Endothelial cell (in vitro differentiated cells): ENCODE results near the gene FBXW7. TPM values are rescaled to one million over a fixed set of nuclear protein-coding genes. Genes with fewer than 3 reads are reported as not detected.

ENCODE experiments used
- DNase-seq: peaks from one replicate; pipeline ENCODE4 v3.0.0; 2021; ENCODE audit warnings: low spot score
- H3K27ac Mint-ChIP-seq: one replicate; pipeline ENCODE4 v1.8.0; 2021; ENCODE audit warnings: mixed read lengths, inconsistent platforms; ENCODE audit not compliant: unreplicated experiment
- H3K27me3 Mint-ChIP-seq: one replicate; pipeline ENCODE4 v1.8.0; 2021; ENCODE audit warnings: mild to moderate bottlenecking, moderate library complexity, mixed read lengths, inconsistent platforms; ENCODE audit not compliant: unreplicated experiment
- H3K36me3 Mint-ChIP-seq: one replicate; pipeline ENCODE4 v1.8.0; 2021; ENCODE audit warnings: mild to moderate bottlenecking, low read depth, mixed read lengths, inconsistent platforms; ENCODE audit not compliant: unreplicated experiment
- H3K4me1 Mint-ChIP-seq: one replicate; pipeline ENCODE4 v1.8.0; 2021; ENCODE audit warnings: mild to moderate bottlenecking, mixed read lengths, inconsistent platforms; ENCODE audit not compliant: unreplicated experiment
- H3K4me3 Mint-ChIP-seq: one replicate; pipeline ENCODE4 v1.8.0; 2021; ENCODE audit warnings: mild to moderate bottlenecking, mixed read lengths, inconsistent platforms; ENCODE audit not compliant: unreplicated experiment
- H3K9me3 Mint-ChIP-seq: one replicate; pipeline ENCODE4 v1.8.0; 2021; ENCODE audit warnings: mixed read lengths, inconsistent platforms; ENCODE audit not compliant: unreplicated experiment
- CTCF ChIP-seq: fragments of 200-600 bp; sonication (generic); IDR thresholded peaks from one replicate; pipeline ENCODE4 v1.5.0; 2021; ENCODE audit warnings: antibody characterized with exemption; ENCODE audit not compliant: unreplicated experiment
- total RNA-seq: library from RNA; stranded (reverse); fragmentation: NEBNext Ultra II Directional; extraction: Animal tissue kit (Norgen Biotek cat#: 25700); gene quantifications from one replicate; pipeline ENCODE4 v1.2.1, GENCODE V29; 2021; ENCODE audit not compliant: unreplicated experiment

FBXW7 gene
- total RNA-seq, 1 donor from 2014 or later, result 44.7 TPM

- TF ChIP-seq CTCF, result no peak
- H3K4me1 Mint-ChIP-seq, result peaks cover 1% of the 10 kb centered on the region
- H3K36me3 Mint-ChIP-seq, result no peaks in the 10 kb centered on the region
These were observed 178.7 kb downstream of the FBXW7 start for GRCh38 chr4:152357206-152357605.

GRCh38 chr4:152356428-152357034 is 179.4 kb downstream of the FBXW7 start:
- peaks cover 2% of the 10 kb centered on the region for H3K4me1 Mint-ChIP-seq
- no peak for DNase-seq
- no peak for TF ChIP-seq CTCF
- H3K36me3 Mint-ChIP-seq, result no peaks in the 10 kb centered on the region
- H3K4me3 Mint-ChIP-seq, result no peak overlapping the region
- no peaks in the 10 kb centered on the region for H3K27me3 Mint-ChIP-seq
- no peaks in the 10 kb centered on the region for H3K9me3 Mint-ChIP-seq
- no peak overlapping the region for H3K27ac Mint-ChIP-seq

More at GRCh38 chr4:152357206-152357605, 178.7 kb downstream of the FBXW7 start:
- Mint-ChIP-seq H3K27me3 (no peaks in the 10 kb centered on the region), H3K27ac (no peak overlapping the region), H3K4me3 (no peak overlapping the region), H3K9me3 (no peaks in the 10 kb centered on the region)
- no peak for DNase-seq

GRCh38 chr4:152352622-152353116 is 183.2 kb downstream of the FBXW7 start:
- no peaks in the 10 kb centered on the region for H3K9me3 Mint-ChIP-seq
- peaks cover 2% of the 10 kb centered on the region for H3K4me1 Mint-ChIP-seq
- no peaks in the 10 kb centered on the region for H3K36me3 Mint-ChIP-seq
- no peak for TF ChIP-seq CTCF
- H3K4me3 Mint-ChIP-seq, result peak overlapping the region; percentile 25
- peak; percentile 30 for DNase-seq
- no peaks in the 10 kb centered on the region for H3K27me3 Mint-ChIP-seq
- peak overlapping the region; percentile 53 for H3K27ac Mint-ChIP-seq

- Mint-ChIP-seq H3K4me1 (peaks cover 2% of the 10 kb centered on the region), H3K36me3 (no peaks in the 10 kb centered on the region), H3K4me3 (peak overlapping the region; percentile 25), H3K27ac (peak overlapping the region; percentile 53), H3K9me3 (no peaks in the 10 kb centered on the region), H3K27me3 (no peaks in the 10 kb centered on the region)
- DNase-seq, result no peak
- TF ChIP-seq CTCF, result no peak
These were observed 183.7 kb downstream of the FBXW7 start for GRCh38 chr4:152352215-152352614.

GRCh38 chr4:152351080-152351479 is 184.8 kb downstream of the FBXW7 start:
- no peaks in the 10 kb centered on the region for H3K27me3 Mint-ChIP-seq
- H3K9me3 Mint-ChIP-seq, result no peaks in the 10 kb centered on the region
- no peak for DNase-seq
- H3K27ac Mint-ChIP-seq, result no peak overlapping the region
- H3K4me3 Mint-ChIP-seq, result no peak overlapping the region
- no peak for TF ChIP-seq CTCF
- H3K36me3 Mint-ChIP-seq, result no peaks in the 10 kb centered on the region
- H3K4me1 Mint-ChIP-seq, result peaks cover 2% of the 10 kb centered on the region
